ENCODE results near the gene CDC45.

- no peak for TF ChIP-seq EZH2phosphoT487 (IDR thresholded peaks at IDR 0.05; ENCODE audit: borderline replicate concordance, low read depth, low read length)
- no peak for TF ChIP-seq CTCF (conservative IDR thresholded peaks at IDR 0.05; ENCODE audit: low read length)
Observed at GRCh38 chr22:19472233-19472632, 7.5 kb upstream of the CDC45 start.
